Measurements from ENCODE around the gene TGFBR1. TPM values are rescaled to one million over a fixed set of nuclear protein-coding genes. Genes with fewer than 3 reads are reported as not detected.

The TGFBR1 gene
- total RNA-seq, 1 donor from 2014 or later, result 87.8 TPM

- no peak for TF ChIP-seq CTCF (IDR thresholded peaks at IDR 0.05; ENCODE audit: insufficient read depth, low read length, poor library complexity, severe bottlenecking)
- H3K27me3 ChIP-seq (ENCODE audit: control insufficient read depth, insufficient read depth, low read length), result no peaks in the 10 kb centered on the region
- no peak overlapping the region for H3K4me3 ChIP-seq (ENCODE audit: low read depth, low read length)
- H3K36me3 ChIP-seq (ENCODE audit: control insufficient read depth, insufficient read depth, low read length), result no peaks in the 10 kb centered on the region
- DNase-seq (ENCODE audit: low read depth), result no peak
Measured at GRCh38 chr9:99076483-99077171, 28.3 kb upstream of the TGFBR1 start.

GRCh38 chr9:99078717-99079116, 26.2 kb upstream of the TGFBR1 start:
- Histone ChIP-seq H3K27me3 (ENCODE audit: control insufficient read depth, insufficient read depth, low read length) (no peaks in the 10 kb centered on the region), H3K36me3 (ENCODE audit: control insufficient read depth, insufficient read depth, low read length) (no peaks in the 10 kb centered on the region), H3K4me3 (ENCODE audit: low read depth, low read length) (no peak overlapping the region)
- TF ChIP-seq CTCF (IDR thresholded peaks at IDR 0.05; ENCODE audit: insufficient read depth, low read length, poor library complexity, severe bottlenecking), result no peak
- DNase-seq (ENCODE audit: low read depth), result no peak

- DNase-seq (ENCODE audit: low read depth), result no peak
- no peaks in the 10 kb centered on the region for H3K36me3 ChIP-seq (ENCODE audit: control insufficient read depth, insufficient read depth, low read length)
- TF ChIP-seq CTCF (IDR thresholded peaks at IDR 0.05; ENCODE audit: insufficient read depth, low read length, poor library complexity, severe bottlenecking), result no peak
Measured at GRCh38 chr9:99079542-99079941, 25.4 kb upstream of the TGFBR1 start.

GRCh38 chr9:99083051-99083450, 21.9 kb upstream of the TGFBR1 start:
- TF ChIP-seq CTCF (IDR thresholded peaks at IDR 0.05; ENCODE audit: insufficient read depth, low read length, poor library complexity, severe bottlenecking), result no peak
- Histone ChIP-seq H3K27me3 (ENCODE audit: control insufficient read depth, insufficient read depth, low read length) (no peaks in the 10 kb centered on the region), H3K4me3 (ENCODE audit: low read depth, low read length) (no peak overlapping the region), H3K36me3 (ENCODE audit: control insufficient read depth, insufficient read depth, low read length) (no peaks in the 10 kb centered on the region)
- DNase-seq (ENCODE audit: low read depth), result no peak

More at GRCh38 chr9:99079542-99079941, 25.4 kb upstream of the TGFBR1 start:
- no peaks in the 10 kb centered on the region for H3K27me3 ChIP-seq (ENCODE audit: control insufficient read depth, insufficient read depth, low read length)
- H3K4me3 ChIP-seq (ENCODE audit: low read depth, low read length), result no peak overlapping the region

- Histone ChIP-seq H3K27me3 (ENCODE audit: control insufficient read depth, insufficient read depth, low read length) (no peaks in the 10 kb centered on the region), H3K36me3 (ENCODE audit: control insufficient read depth, insufficient read depth, low read length) (no peaks in the 10 kb centered on the region), H3K4me3 (ENCODE audit: low read depth, low read length) (no peak overlapping the region)
- DNase-seq (ENCODE audit: low read depth), result no peak
- no peak for TF ChIP-seq CTCF (IDR thresholded peaks at IDR 0.05; ENCODE audit: insufficient read depth, low read length, poor library complexity, severe bottlenecking)
Measured at GRCh38 chr9:99085949-99086948, 18.7 kb upstream of the TGFBR1 start.
